HL-60 (cell line): ENCODE results near the gene ZNF500.

Source experiments
- DNase-seq, 2 experiments: peaks; one replicate each; pipeline ENCODE4 v3.0.0-alpha.2; 2010 to 2020; ENCODE audit warnings: low read depth in 1 of 2, low spot score in 1 of 2
- H3K27ac ChIP-seq: fragments of 250-450 bp; sonication (Bioruptor Pico); replicated peaks from 2 replicates; pipeline ENCODE4 v1.5.1; 2020; ENCODE audit warnings: mild to moderate bottlenecking, moderate library complexity
- H3K27me3 ChIP-seq: fragments of 250-450 bp; sonication (Bioruptor Pico); 2 replicates; pipeline ENCODE4 v1.5.1; 2021; ENCODE audit warnings: mild to moderate bottlenecking, moderate library complexity; ENCODE audit not compliant: insufficient read depth, poor library complexity, severe bottlenecking
- H3K4me3 ChIP-seq: replicated peaks from 2 replicates; pipeline ENCODE4 v1.5.1; 2011; ENCODE audit warnings: mild to moderate bottlenecking, control low read depth, low read length; ENCODE audit not compliant: insufficient read depth
- GABPA ChIP-seq: IDR thresholded peaks from 2 replicates; pipeline ENCODE4 v1.6.1; 2012; ENCODE audit warnings: low read depth
- POLR2AphosphoS5 ChIP-seq: IDR thresholded peaks from 2 replicates; pipeline ENCODE4 v1.6.1; 2012; ENCODE audit warnings: low read depth
- SPI1 ChIP-seq: IDR thresholded peaks from 2 replicates; pipeline ENCODE4 v1.6.1; 2012; ENCODE audit warnings: low read depth, mild to moderate bottlenecking, borderline replicate concordance
- TF ChIP-seq, protein P1 (sequence below): IDR thresholded peaks from one replicate; pipeline ENCODE4 v1.5.1; 2011; ENCODE audit warnings: low read length, control low read depth, inconsistent platforms; ENCODE audit not compliant: insufficient read depth
- TF ChIP-seq, protein P2 (sequence below): IDR thresholded peaks from 2 replicates; pipeline ENCODE4 v1.6.1; 2012; ENCODE audit warnings: low read depth; ENCODE audit not compliant: insufficient replicate concordance

The ZNF500 gene

DNA sequence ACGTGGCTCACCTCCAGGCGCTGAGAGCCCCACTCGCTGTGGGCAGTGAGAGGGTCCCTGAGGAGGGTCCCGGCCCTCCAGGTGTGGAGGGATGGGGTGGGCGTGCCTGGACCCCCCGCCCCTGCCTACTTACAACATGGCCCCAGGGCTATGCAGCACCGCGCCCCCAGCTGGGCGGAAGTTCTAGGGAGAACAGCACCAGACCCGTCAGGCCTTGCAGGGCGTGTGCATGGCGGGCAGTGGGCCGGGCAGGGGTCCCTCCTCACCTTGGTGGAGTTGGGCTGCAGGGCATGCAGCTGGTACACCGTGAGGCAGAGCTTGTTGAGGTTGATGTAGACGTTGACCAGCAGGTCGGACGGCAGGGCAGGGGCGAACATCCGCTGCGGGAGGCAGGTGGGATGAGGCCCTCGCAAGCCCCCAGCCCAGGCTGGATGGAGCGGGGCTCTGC is 30.9 kb upstream of the ZNF500 start:
- DNase-seq: no peak
- TF ChIP-seq, protein P1, sequence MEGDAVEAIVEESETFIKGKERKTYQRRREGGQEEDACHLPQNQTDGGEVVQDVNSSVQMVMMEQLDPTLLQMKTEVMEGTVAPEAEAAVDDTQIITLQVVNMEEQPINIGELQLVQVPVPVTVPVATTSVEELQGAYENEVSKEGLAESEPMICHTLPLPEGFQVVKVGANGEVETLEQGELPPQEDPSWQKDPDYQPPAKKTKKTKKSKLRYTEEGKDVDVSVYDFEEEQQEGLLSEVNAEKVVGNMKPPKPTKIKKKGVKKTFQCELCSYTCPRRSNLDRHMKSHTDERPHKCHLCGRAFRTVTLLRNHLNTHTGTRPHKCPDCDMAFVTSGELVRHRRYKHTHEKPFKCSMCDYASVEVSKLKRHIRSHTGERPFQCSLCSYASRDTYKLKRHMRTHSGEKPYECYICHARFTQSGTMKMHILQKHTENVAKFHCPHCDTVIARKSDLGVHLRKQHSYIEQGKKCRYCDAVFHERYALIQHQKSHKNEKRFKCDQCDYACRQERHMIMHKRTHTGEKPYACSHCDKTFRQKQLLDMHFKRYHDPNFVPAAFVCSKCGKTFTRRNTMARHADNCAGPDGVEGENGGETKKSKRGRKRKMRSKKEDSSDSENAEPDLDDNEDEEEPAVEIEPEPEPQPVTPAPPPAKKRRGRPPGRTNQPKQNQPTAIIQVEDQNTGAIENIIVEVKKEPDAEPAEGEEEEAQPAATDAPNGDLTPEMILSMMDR: no peak
- TF ChIP-seq, protein P2, sequence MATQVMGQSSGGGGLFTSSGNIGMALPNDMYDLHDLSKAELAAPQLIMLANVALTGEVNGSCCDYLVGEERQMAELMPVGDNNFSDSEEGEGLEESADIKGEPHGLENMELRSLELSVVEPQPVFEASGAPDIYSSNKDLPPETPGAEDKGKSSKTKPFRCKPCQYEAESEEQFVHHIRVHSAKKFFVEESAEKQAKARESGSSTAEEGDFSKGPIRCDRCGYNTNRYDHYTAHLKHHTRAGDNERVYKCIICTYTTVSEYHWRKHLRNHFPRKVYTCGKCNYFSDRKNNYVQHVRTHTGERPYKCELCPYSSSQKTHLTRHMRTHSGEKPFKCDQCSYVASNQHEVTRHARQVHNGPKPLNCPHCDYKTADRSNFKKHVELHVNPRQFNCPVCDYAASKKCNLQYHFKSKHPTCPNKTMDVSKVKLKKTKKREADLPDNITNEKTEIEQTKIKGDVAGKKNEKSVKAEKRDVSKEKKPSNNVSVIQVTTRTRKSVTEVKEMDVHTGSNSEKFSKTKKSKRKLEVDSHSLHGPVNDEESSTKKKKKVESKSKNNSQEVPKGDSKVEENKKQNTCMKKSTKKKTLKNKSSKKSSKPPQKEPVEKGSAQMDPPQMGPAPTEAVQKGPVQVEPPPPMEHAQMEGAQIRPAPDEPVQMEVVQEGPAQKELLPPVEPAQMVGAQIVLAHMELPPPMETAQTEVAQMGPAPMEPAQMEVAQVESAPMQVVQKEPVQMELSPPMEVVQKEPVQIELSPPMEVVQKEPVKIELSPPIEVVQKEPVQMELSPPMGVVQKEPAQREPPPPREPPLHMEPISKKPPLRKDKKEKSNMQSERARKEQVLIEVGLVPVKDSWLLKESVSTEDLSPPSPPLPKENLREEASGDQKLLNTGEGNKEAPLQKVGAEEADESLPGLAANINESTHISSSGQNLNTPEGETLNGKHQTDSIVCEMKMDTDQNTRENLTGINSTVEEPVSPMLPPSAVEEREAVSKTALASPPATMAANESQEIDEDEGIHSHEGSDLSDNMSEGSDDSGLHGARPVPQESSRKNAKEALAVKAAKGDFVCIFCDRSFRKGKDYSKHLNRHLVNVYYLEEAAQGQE: no peak
- TF ChIP-seq SPI1 (no peak), POLR2AphosphoS5 (no peak), GABPA (no peak)

DNA sequence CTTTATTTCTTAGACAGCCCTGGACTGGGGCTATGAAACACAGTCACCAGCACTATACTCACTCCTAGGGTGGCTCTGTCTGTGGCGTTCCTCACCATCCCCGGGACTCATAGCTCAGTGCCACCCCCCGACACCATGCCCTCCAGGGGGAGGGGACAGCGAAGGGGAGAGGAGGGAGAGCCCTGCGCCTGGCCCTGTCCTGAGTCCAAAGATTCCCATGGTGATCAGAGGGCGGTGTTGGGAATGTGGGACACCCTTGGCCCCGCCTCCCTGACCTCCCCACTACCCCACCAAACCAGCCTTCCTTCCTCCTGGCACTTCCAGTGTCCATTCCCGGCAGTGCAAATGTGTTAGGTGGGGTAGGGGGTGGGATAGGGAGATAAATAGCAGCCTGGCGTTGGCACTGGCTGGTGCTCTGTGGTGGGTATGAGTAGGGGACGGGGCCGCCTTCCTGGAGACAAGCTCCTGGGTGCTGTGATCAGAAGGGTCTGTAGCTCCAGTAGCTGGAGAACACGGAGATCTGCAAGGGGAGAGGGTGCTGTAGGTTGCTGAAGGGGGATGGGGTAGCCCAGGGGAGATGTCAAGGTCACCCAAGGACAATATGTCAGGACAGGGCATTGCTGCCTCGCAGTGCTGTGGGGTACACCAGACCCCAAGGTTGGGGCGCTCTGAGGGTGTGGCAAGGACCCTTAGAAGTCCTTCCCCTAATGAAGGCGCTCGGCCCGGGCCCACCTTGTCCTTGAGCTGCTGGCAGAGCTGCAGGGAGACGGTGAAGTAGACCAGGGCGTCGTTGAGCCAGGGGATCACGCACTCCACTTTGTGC is 30.2 kb upstream of the ZNF500 start:
- TF ChIP-seq GABPA: no peak
- TF ChIP-seq, protein P2: no peak
- no peak for TF ChIP-seq POLR2AphosphoS5
- no peak for TF ChIP-seq SPI1
- TF ChIP-seq, protein P1: no peak
- H3K4me3 ChIP-seq: no peak overlapping the region
- H3K27ac ChIP-seq: no peak overlapping the region
- DNase-seq: no peak
- no peaks in the 10 kb centered on the region for H3K27me3 ChIP-seq

More for the DNA sequence above, 30.9 kb upstream of the ZNF500 start:
- no peak overlapping the region for H3K4me3 ChIP-seq
- H3K27me3 ChIP-seq: no peaks in the 10 kb centered on the region
- no peak overlapping the region for H3K27ac ChIP-seq

DNA sequence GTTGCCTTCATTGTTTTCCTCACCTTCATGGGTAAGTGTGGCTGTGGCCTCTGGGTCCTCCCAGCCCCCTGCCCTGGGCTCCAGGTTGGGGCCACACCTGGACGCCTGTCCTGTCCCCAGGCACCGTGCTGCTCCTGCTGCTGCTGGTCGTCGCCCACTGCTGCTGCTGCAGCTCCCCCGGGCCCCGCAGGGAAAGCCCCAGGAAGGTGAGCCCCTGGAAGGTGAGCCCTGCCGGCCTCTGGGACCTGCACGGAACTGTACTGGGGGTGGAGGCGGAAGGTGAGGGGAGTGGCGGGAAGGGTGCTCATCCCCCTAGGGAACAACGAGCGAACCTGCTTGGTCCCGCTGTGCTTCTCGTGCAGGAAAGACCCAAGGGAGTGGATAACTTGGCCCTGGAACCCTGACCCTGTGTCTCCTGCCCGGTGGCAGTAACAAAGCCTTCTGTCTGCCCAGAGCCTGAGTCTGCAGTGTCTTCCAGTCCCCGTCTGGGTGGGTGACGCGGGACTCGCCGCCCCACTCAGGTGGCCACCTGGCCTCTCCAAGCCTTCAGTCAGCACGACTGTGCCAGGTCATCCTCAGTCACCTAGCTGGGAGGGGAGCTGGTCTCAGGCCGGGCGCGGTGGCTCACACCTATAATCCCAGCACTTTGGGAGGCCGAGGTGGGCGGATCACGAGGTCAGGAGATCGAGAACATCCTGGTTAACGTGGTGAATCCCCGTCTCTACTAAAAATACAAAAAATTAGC is 29.0 kb upstream of the ZNF500 start:
- no peak for DNase-seq
- no peak overlapping the region for H3K27ac ChIP-seq
- H3K4me3 ChIP-seq: no peak overlapping the region
- TF ChIP-seq GABPA (no peak), POLR2AphosphoS5 (no peak), SPI1 (no peak)
- TF ChIP-seq, protein P1: no peak
- TF ChIP-seq, protein P2: no peak
- no peaks in the 10 kb centered on the region for H3K27me3 ChIP-seq
